Adipocyte (in vitro differentiated cells): ENCODE results near the gene CHST7.
A peak's percentile ranks its signal among the peaks of the same experiment; 100 is the strongest.

Experiments
- DNase-seq: peaks from one replicate; pipeline ENCODE4 v3.0.0-alpha.2; 2015; ENCODE audit warnings: low read depth
- H3K27me3 ChIP-seq: replicated peaks from 2 replicates; pipeline ENCODE4 v1.7.0; 2013; ENCODE audit warnings: mild to moderate bottlenecking, low read length, moderate library complexity; ENCODE audit not compliant: control insufficient read depth, insufficient read depth
- H3K36me3 ChIP-seq: 2 replicates; pipeline ENCODE4 v1.7.0; 2013; ENCODE audit warnings: low read length, mild to moderate bottlenecking, moderate library complexity; ENCODE audit not compliant: control insufficient read depth, insufficient read depth, severe bottlenecking
- H3K4me1 ChIP-seq: 2 replicates; pipeline ENCODE4 v1.7.0; 2013; ENCODE audit warnings: mild to moderate bottlenecking, low read length, moderate library complexity; ENCODE audit not compliant: control insufficient read depth, insufficient read depth
- H3K4me3 ChIP-seq: 2 replicates; pipeline ENCODE4 v1.7.0; 2013; ENCODE audit warnings: mild to moderate bottlenecking, low read length, moderate library complexity
- H3K9ac ChIP-seq: 2 replicates; pipeline ENCODE4 v1.7.0; 2013; ENCODE audit warnings: mild to moderate bottlenecking, low read length, moderate library complexity
- H3K9me3 ChIP-seq: 2 replicates; pipeline ENCODE4 v1.7.0; 2013; ENCODE audit warnings: mild to moderate bottlenecking, low read length, moderate library complexity; ENCODE audit not compliant: control insufficient read depth

Gene CHST7

GRCh38 chrX:46551494-46552128 is 22.0 kb upstream of the CHST7 start:
- Histone ChIP-seq H3K4me3 (no peak overlapping the region), H3K9me3 (no peaks in the 10 kb centered on the region), H3K4me1 (peaks cover 7% of the 10 kb centered on the region), H3K27me3 (no peaks in the 10 kb centered on the region), H3K9ac (no peak overlapping the region), H3K36me3 (no peaks in the 10 kb centered on the region)
- DNase-seq, result peak; percentile 23

DNA sequence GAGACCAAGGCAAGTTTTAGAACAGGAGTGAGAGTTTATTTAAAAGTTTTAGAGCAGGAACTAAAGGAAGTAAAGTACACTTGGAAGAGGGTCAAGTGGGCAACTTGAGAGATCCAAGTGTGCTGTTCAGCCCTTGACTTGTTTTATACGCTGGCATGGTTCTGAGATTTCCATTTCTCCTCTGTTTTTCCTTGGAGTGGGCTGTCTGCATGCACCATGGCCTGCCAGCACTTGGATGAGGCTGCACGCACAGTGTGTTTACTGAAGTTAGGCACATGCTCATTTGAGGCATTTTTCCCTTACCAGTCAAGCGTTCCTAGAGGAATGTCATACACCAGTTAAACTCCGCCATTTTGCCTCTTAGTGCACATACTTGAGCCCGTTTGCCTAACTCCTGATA is 19.6 kb upstream of the CHST7 start:
- Histone ChIP-seq H3K9ac (no peak overlapping the region), H3K4me3 (no peak overlapping the region), H3K9me3 (no peaks in the 10 kb centered on the region), H3K4me1 (no peaks in the 10 kb centered on the region), H3K27me3 (no peaks in the 10 kb centered on the region), H3K36me3 (no peaks in the 10 kb centered on the region)
- DNase-seq, result no peak

- H3K9me3 ChIP-seq, result no peaks in the 10 kb centered on the region
- H3K36me3 ChIP-seq, result no peaks in the 10 kb centered on the region
- H3K4me1 ChIP-seq, result no peaks in the 10 kb centered on the region
- H3K27me3 ChIP-seq, result no peaks in the 10 kb centered on the region
- peak; percentile 81 for DNase-seq
- H3K9ac ChIP-seq, result no peak overlapping the region
- no peak overlapping the region for H3K4me3 ChIP-seq
Measured at GRCh38 chrX:46554942-46555341, 18.6 kb upstream of the CHST7 start.

GRCh38 chrX:46559062-46559461 is 14.5 kb upstream of the CHST7 start:
- Histone ChIP-seq H3K36me3 (no peaks in the 10 kb centered on the region), H3K9ac (no peak overlapping the region), H3K4me1 (no peaks in the 10 kb centered on the region), H3K9me3 (no peaks in the 10 kb centered on the region), H3K4me3 (no peak overlapping the region), H3K27me3 (no peaks in the 10 kb centered on the region)
- no peak for DNase-seq

- DNase-seq, result no peak
- Histone ChIP-seq H3K27me3 (no peaks in the 10 kb centered on the region), H3K4me1 (no peaks in the 10 kb centered on the region), H3K4me3 (no peak overlapping the region), H3K9me3 (no peaks in the 10 kb centered on the region), H3K36me3 (no peaks in the 10 kb centered on the region), H3K9ac (no peak overlapping the region)
Measured at GRCh38 chrX:46561824-46562657, 11.5 kb upstream of the CHST7 start.

- H3K9ac ChIP-seq, result no peak overlapping the region
- H3K27me3 ChIP-seq, result peaks cover 4% of the 10 kb centered on the region
Measured at GRCh38 chrX:46567388-46567787, 6.2 kb upstream of the CHST7 start.

DNA sequence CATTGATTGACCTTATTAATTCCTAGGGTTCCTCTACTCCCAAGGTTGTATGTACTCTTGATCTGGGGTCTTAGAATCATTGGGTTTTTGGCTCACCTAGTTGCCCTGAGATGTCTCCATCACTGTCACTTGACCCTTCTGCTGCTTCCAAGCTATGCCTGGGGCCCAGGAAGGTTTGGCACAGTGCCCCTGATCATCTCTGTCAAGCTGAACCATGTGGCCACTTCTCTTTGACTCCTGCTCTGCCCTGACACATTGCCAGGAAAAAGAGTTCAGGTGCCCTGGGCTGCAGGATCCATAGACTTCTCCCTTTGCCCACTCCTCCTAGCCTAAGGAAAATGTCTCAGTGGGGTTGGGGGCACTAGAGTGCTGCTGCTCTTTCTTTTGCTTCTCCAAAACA is 3.9 kb upstream of the CHST7 start:
- H3K27me3 ChIP-seq, result peaks cover 4% of the 10 kb centered on the region
- H3K9ac ChIP-seq, result no peak overlapping the region
- H3K9me3 ChIP-seq, result no peaks in the 10 kb centered on the region
- H3K4me1 ChIP-seq, result no peaks in the 10 kb centered on the region
- H3K4me3 ChIP-seq, result no peak overlapping the region
- no peak for DNase-seq
- H3K36me3 ChIP-seq, result no peaks in the 10 kb centered on the region

More at GRCh38 chrX:46567388-46567787, 6.2 kb upstream of the CHST7 start:
- H3K36me3 ChIP-seq, result no peaks in the 10 kb centered on the region
- no peak overlapping the region for H3K4me3 ChIP-seq
- no peaks in the 10 kb centered on the region for H3K4me1 ChIP-seq
- no peak for DNase-seq
- H3K9me3 ChIP-seq, result no peaks in the 10 kb centered on the region

GRCh38 chrX:46571423-46572339 is 1.9 kb upstream of the CHST7 start:
- H3K9me3 ChIP-seq, result no peaks in the 10 kb centered on the region
- H3K4me1 ChIP-seq, result peaks cover 5% of the 10 kb centered on the region
- no peaks in the 10 kb centered on the region for H3K36me3 ChIP-seq
- no peak for DNase-seq
- peaks cover 4% of the 10 kb centered on the region for H3K27me3 ChIP-seq
- H3K4me3 ChIP-seq, result no peak overlapping the region
- H3K9ac ChIP-seq, result no peak overlapping the region

GRCh38 chrX:46572340-46572936 is 1.1 kb upstream of the CHST7 start:
- Histone ChIP-seq H3K9ac (no peak overlapping the region), H3K4me1 (peaks cover 13% of the 10 kb centered on the region), H3K4me3 (no peak overlapping the region), H3K9me3 (no peaks in the 10 kb centered on the region), H3K36me3 (no peaks in the 10 kb centered on the region), H3K27me3 (peaks cover 4% of the 10 kb centered on the region)
- DNase-seq, result no peak

GRCh38 chrX:46573892-46574773 is 568 bp downstream of the CHST7 start:
- peak overlapping the region; percentile 68 for H3K4me3 ChIP-seq
- peak; percentile 70 for DNase-seq
- H3K9ac ChIP-seq, result peak overlapping the region; percentile 63
- H3K9me3 ChIP-seq, result no peaks in the 10 kb centered on the region
- H3K27me3 ChIP-seq, result peaks cover 4% of the 10 kb centered on the region
- no peaks in the 10 kb centered on the region for H3K36me3 ChIP-seq
- peaks cover 14% of the 10 kb centered on the region for H3K4me1 ChIP-seq
